ENCODE data around the gene ZNF280A.

Gene ZNF280A

DNA sequence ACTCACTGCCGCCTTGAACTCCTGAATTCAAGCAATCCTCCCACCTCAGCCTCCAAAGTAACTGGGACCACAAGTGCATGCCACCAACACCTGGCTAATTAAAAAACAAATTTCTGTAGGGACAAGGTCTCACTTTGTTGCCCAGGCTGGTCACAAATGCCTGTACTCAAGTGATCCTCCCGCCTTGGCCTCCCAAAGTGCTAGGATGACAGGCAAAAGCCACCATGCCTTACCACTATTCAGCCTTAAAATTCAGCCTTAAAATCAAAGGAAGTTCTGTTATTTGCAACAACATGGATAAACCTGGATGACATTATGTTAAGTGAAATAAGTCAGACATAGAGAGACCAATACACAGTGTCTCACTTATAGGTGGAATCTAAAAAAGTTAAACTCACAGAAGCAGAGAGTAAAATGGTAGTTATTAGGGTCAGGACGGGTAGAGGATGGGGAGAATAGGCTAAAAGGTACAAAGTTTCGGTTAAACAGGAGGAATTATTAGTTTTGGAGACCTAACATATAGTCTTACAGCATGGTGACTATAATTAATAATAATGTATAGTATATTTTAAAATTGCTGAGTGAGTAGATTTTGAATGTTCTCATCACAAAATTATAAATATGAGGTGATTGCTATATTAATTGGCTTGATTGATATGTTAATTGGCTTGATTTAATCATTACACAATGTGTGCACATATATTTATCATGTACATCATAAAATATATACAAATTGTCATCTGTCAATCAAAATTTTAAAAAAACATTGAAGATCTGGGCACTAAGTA is 6.2 kb upstream of the ZNF280A start:
- no peak overlapping the region for H3K4me3 ChIP-seq (ENCODE audit: control insufficient read depth, low read depth, low read length)
- DNase-seq (ENCODE audit: low read depth) = no peak
- TF ChIP-seq, protein P1, sequence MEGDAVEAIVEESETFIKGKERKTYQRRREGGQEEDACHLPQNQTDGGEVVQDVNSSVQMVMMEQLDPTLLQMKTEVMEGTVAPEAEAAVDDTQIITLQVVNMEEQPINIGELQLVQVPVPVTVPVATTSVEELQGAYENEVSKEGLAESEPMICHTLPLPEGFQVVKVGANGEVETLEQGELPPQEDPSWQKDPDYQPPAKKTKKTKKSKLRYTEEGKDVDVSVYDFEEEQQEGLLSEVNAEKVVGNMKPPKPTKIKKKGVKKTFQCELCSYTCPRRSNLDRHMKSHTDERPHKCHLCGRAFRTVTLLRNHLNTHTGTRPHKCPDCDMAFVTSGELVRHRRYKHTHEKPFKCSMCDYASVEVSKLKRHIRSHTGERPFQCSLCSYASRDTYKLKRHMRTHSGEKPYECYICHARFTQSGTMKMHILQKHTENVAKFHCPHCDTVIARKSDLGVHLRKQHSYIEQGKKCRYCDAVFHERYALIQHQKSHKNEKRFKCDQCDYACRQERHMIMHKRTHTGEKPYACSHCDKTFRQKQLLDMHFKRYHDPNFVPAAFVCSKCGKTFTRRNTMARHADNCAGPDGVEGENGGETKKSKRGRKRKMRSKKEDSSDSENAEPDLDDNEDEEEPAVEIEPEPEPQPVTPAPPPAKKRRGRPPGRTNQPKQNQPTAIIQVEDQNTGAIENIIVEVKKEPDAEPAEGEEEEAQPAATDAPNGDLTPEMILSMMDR (conservative IDR thresholded peaks at IDR 0.05; ENCODE audit: control insufficient read depth, insufficient read depth, low read depth, low read length) = no peak

DNA sequence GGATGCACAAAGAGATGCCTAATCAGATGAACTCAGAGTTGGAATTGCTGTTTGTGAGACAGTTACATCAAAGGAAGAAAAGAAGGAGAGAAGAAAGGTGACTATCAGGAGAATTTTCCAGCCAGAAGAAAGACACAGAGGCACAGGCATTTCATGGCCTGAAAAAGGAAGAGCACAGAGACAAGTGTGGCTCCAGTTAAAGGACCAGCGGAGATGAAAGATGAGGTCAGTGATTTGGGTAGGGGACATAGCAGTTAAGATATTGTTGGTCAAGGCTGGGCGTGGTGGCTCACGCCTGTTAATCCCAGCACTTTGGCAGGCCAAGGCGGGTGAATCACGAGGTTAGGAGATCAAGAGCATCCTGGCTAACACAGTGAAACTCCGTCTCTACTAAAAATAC is 3.4 kb upstream of the ZNF280A start:
- TF ChIP-seq, protein P1 (conservative IDR thresholded peaks at IDR 0.05; ENCODE audit: control insufficient read depth, insufficient read depth, low read depth, low read length) = no peak
- H3K4me3 ChIP-seq (ENCODE audit: control insufficient read depth, low read depth, low read length) = no peak overlapping the region
- no peak for DNase-seq (ENCODE audit: low read depth)

DNA sequence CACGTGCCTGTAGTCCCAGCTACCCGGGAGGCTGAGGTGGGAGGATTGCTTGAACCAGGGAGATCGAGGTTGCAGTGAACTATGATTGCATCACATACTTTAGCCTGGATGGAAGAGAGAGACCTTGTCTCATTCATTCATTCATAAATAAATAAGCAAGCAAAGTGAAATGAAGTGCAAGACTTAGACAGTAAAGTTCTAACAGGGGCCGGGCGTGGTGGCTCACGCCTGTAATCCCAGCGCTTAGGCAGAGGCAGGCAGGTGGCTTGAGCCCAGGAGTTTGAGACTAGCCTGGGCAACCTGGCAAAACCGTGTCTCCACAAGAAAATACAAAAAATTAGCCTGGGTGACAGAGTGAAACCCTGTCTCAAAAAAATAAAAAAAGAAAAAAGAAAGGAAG is 1.6 kb upstream of the ZNF280A start:
- DNase-seq (ENCODE audit: low read depth) = no peak
- TF ChIP-seq, protein P1 (conservative IDR thresholded peaks at IDR 0.05; ENCODE audit: control insufficient read depth, insufficient read depth, low read depth, low read length) = no peak
- H3K4me3 ChIP-seq (ENCODE audit: control insufficient read depth, low read depth, low read length) = no peak overlapping the region

DNA sequence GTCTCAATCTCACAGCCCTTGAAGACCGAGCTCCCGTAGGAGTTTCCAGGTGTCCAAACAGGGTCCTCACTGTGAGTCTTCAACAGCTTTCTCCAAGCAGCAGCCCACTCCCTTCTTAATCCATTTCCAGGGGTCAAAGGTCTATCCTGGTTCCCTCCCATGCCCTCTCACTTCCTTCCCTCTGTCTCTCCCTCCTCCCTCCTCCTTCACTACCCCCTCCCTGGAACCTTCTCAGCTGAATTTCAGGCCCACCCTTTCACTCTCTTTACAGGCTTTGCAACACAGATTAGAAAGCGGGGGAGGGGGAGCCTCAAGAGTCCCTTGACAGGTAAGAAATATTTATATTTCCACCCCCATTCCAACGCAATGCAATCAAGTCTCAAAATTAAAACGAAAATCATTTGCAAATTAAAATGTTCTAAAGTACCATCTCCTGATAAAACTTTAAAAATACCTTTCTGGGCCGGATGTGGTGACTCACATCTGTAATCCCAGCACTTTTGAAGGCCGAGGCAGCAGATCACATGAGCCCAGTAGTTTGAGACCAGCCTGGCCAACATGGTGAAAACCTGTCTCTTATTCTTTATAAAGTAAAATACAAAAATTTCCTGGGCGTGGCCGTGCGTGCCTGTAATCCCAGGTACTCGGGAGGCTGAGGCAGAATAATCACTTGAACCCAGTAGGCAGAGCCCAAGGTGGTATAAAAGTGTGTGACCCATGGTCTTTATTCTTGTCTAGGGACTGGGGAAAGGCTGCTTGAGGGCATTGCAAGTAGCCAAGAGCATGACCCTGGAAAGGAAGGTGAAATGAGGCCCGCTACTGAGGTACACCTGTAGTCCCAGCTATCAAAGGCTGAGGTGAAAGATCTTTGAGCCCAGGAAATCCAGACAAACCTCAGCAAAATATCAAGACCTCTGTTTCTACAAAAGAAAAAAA is 865 bp upstream of the ZNF280A start:
- TF ChIP-seq, protein P1 (conservative IDR thresholded peaks at IDR 0.05; ENCODE audit: control insufficient read depth, insufficient read depth, low read depth, low read length) = no peak
- DNase-seq (ENCODE audit: low read depth) = no peak
- H3K4me3 ChIP-seq (ENCODE audit: control insufficient read depth, low read depth, low read length) = no peak overlapping the region

DNA sequence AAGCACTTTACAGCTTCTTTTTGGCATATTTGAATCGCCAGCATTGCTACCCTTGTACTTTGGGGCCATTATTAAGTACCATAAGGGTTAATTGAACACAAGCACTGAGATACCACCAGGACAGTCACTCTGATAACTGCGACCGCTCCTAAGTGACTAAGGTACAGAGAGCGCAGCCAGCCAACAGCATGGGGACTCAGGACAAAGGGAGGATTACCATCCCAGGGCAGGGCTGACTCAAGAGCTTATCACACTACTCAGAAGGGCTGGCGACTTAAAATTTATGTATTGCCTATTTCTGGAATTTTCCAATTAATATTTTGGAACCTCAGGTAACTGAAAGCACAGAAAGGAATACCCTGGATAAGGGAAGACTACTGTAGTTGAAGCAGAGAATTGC is 479 bp downstream of the ZNF280A start:
- peak overlapping the region; percentile 27 for H3K4me3 ChIP-seq (ENCODE audit: control insufficient read depth, low read depth, low read length)
- TF ChIP-seq, protein P1 (conservative IDR thresholded peaks at IDR 0.05; ENCODE audit: control insufficient read depth, insufficient read depth, low read depth, low read length) = no peak
- no peak for DNase-seq (ENCODE audit: low read depth)

DNA sequence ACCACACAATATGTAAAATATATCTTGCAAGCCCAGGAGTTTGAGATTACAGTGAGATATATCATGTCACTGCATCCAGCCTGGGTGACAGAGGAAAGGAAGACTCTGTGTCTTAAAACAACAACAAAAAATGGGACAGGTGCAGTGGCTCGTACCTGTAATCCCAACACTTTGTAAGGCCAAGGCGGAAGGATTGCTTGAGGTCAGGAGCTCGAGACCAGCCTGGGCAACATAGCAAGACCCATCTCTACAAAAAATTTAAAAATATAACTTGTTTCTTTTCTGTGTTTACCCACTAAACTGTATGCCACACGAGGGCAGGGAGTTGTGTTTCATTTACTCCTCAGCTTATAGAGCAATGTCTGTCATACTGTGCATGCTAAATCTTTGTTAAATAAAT is 3.1 kb downstream of the ZNF280A start:
- TF ChIP-seq, protein P1 (conservative IDR thresholded peaks at IDR 0.05; ENCODE audit: control insufficient read depth, insufficient read depth, low read depth, low read length) = no peak
- no peak overlapping the region for H3K4me3 ChIP-seq (ENCODE audit: control insufficient read depth, low read depth, low read length)
- DNase-seq (ENCODE audit: low read depth) = no peak
